NAMALWA (cell line): ENCODE measurements around the gene IL24.

Source experiments
- DNase-seq: peaks from one replicate; pipeline ENCODE4 v3.0.0-alpha.2; 2015; ENCODE audit warnings: low spot score

The IL24 gene

DNA sequence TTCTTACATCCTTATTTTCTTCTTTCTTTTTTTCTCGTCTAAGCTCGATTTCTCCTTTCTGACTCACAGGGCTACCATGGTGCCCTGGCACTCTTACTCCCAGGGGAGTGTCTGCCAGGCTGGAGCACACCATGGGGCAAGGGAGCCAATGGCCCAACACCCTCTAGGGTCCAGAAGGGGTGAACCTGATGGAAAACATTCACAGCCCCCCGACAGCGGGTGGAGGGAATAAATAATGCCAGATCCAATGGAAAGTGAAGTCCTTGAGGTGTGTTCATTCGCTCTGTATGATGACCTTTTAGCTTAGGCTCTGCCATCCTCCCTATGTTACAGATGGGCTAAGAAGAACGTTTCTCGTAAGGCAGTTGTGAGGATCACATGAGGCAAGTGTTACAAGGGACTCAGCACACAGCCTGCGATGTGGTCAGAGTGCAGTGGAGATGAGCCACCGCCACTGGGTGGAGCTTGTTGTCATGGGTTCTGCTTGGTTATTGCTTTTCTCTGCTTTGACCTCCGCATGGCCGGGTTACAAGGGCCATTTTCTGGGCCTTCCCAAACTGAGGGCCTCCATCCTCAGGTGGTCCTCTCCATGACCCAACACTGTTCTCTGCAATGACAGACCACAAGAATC is 28.0 kb downstream of the IL24 start:
- DNase-seq: peak; percentile 90

DNA sequence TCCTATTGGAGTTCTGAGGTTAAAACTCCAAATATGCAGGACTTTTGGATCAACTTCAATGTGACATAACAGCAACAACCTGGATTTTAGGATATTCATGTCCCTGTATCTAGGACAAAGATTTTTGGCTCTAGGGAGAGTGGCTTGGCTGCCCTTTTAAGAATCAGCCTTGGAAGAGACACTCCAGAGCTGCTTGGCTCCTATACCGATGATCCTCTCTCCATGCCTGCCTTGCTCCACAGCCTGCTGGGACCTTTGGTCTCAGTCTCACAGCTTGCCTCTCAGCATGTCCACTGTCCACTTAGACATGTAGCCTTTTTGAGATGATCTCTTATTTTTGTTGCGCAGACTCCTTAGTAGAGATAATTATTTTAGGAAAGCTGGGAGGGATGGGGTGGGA is 29.0 kb downstream of the IL24 start:
- DNase-seq: no peak

DNA sequence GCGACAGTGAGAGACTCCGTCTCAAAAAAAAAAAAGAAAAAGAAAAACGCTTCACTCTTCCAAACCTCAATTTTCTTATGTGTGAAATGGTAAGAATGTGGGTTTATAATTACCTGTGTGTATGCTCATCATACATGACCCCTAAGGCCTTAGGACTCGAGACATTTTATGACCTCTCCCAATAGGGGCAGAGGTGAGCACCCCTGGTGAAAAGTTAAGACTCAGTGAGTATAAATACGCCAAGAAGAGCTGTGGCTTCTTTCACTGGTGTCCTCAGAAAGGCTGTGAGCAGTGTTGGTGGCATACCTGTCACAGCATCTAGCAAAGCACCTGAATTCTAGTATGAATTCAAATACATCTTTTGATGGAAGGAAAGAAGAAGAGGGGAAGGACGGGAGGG is 32.3 kb downstream of the IL24 start:
- DNase-seq: peak; percentile 62

DNA sequence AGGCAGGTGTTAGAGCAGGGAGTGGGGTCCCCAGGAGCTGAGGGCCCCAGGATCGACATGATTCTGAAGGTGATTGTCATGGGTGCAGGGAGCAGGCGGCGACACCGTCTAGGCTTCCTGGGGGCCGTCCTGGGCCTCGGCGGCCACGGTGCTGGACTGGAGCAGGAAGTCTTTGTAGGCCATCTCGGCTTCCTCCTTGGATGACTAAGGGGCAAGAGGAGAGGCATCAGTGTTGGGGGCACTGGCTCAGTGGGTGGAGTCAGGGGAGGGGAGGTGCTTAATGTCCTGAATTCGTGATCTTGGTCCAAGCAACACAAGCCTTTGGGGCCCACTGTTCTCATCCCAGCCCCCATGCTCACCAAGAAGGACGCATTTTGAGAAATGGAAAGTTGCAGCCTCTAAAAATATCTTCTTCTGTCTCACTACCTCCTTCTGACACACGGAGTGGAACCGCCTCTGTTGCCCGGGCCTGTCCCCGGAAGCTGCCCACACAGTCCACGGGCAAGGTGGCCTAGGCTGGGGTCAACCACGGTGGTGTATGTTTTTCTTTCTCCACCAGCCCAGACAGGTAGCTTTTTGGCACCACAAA is 33.1 kb downstream of the IL24 start:
- peak; percentile 46 for DNase-seq

DNA sequence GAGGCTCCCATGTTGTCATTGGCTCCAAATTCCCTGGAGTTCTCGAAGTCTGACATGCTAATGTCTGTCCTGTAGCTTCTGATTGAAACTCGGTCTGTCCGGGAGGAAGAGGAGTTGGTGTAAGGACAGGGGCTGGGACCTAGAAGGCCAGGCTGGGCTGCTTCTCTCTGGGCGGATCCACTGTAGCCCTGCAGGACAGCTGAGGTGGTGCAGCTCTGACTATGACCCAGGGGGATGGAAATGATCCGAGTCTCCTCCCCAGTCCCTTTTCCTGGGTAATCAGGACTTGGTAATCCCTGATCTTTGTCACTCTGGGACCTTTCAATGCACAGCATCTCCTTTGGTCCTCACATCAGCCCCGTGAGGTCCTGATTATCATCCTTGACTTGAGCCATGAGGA is 34.5 kb downstream of the IL24 start:
- DNase-seq: no peak

DNA sequence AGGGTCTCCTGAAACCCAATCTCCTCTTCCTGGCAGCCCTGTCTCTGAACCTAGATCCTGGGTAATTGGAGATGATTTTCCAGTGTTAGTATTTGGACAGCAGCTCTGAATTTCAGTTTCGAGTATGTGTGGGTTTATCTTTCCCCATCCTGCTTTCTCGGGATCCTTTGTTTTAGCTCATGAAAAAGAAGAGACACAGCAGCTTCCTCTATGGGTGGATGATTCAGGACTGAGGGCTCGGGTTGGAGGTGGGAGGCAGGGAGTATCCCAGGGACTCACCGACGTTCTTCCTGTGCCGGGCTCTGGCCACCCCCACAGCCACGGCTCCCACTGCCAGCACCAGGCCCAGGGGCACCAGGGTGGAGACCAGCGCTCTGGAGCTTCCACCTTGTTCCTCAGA is 34.9 kb downstream of the IL24 start:
- no peak for DNase-seq

DNA sequence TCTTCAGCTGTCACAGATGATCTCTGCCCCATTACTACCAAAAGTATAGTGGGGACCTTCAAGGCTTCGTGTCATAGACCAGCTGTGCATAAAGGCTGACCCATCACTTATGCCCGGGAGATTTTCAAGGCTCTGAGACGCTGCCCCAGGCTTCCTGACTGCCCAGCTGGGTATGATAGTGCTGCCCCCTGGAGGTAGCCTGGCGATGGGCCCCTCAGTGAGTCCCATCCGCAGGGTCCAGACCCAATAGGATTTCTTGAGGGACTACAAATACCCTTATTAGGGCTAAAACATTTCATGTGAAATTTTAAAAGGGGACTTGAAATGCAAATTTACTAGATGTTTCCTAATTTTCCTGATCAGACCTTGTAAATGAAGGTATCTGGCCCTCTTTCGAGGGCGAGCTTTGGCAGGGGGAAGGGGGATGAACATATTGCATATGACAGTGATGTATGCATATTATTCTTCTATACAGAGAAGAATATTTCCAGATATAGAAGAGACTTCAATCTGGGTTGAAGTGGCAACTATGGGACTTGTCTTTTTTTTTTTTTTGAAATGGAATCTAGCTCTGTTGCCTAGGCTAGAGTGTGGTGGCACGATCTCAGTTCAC is 36.2 kb downstream of the IL24 start:
- DNase-seq: peak; percentile 61

DNA sequence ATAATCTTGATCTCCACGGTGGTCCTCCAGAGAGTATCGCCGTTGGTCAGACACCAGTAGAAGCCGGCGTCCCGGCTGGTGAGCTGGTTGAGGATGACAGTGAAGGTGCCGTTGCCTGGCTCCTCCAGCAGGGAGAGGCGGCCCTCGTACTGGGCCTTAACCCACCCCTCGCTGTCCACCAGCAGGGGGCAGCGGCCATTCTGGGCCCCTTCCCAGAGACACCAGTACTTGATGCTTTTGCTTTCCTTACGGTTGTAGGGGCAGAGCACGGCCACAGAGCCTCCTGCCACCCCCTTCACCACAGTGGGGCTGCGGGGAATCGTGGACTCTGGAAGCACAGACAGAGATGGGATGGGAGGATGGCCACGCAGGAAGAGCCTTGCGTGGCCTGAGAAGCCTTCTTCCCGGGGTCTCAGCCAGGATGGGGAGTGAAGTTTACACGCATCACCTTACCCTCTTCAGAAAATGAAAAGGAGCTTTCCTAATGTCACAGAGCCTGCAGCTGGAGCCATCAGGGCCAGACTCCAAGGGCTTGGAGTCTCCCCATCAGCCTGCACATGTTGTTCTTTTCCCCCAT is 38.3 kb downstream of the IL24 start:
- peak; percentile 46 for DNase-seq

DNA sequence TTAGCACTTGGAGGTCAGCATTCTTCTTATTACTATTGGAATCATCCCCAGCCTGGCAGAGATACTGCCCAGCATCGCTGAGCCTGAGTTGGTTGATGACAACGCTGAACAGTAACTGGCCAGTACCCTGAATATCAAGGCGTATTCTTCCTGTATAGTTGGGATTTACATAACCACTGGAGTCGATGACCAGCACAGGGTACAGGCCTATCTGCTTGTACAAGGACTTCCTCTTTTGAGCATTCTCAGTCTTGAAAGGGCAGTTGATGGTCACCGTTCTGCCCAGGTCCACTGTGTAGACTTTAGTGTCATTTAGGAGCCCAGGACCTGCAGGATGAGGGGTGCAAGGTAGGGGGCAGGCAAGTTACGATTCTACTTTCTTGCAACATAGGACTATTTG is 40.2 kb downstream of the IL24 start:
- DNase-seq: no peak

DNA sequence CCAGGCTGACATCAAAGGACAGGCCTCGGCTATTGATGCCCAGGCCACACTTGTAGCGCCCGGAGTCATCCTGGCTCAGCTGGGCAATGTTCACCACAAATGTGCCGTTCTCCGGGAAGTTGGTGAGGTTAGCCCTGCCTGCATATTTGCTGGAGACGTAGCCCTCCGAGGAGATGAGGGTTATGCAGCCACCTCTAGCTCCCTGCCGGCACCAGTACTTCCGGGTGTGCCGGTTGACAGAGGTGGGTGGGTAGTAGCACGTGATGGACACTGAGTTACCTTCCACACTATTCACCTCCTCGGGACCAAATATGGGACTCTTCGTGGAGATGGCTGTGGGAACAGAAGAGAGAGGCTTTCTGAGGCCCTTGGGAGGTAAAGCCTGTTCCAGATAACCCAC is 41.9 kb downstream of the IL24 start:
- no peak for DNase-seq

DNA sequence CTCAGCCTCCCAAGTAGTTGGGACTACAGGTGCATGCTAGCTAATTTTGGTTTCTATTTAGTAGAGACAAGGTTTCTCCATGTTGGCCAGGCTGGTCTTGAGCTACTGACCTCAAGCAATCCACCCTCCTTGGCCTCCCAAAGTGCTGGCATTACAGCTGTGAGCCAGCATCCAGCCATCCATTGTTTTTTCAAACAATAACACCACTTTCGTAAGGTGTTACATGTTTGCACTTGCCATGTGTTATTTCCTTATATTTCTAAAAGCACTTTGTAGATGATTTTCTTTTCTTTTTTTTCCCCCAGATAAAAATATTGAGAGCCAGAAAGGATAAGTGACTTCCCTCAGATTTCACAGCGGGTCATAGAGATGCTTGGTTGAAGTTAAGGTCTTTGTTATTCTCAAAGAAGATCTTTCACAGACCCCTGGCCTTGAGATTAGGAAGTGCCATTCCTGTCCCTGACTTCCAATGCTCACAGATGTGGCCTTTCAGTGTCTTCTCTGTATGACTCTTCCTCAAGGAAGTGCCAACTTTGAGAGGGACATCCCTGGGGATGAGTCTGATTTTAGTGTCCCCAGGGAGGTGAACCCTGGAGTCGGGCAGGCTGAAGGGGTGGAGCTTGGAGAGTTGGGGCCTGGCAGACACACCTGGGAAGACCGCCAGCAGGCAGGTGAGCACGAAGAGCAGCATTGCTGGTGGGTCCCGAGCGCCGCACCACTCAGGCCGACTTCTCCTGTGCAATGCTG is 42.8 kb downstream of the IL24 start:
- no peak for DNase-seq

DNA sequence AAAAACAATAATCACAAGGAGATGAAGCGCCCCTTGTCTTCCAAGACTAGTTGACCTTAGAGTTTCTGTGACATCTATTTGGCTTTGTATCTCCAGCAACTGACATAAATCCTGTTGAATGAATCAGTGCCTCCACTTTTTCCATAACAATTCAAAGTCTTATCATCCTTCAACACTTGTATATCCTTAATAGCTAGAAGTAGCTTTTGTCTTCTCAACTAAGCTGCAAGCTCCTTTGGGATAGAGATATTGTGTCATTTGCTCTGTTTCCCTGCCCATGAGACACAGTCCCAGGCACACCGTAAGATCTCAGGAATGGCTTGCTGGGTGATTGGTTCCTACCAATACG is 43.3 kb downstream of the IL24 start:
- DNase-seq: no peak

DNA sequence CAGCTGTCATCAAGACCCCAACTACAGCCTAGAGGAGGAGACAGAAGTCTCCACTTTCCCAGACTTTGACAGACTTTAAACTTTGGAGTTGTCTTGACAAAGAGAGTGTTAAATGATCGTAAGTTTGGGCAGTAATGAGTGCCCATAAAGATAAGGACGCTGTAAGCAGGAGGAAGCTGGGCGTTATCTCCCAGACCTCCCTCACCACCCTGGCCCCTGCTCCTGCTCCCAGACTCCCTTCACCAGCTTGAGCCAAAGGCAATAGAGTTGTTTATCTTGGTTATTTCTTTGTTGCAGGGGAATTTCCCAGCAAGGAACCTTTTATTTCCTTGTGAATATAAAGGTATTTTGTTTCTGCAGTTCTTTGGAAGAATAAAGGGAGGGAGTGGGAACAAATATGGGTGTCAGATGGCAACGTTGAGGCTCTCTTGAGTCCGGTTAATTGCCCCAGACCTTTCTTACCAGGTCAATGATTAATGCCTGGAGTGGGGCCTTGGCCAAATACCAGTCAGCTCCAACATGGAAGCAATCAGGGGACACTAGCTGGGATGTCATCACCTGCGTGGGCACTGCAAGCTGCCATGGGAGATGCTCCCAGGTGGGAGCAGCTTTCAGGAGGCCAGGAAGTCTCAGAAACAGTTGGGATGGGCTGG is 44.6 kb downstream of the IL24 start:
- no peak for DNase-seq

DNA sequence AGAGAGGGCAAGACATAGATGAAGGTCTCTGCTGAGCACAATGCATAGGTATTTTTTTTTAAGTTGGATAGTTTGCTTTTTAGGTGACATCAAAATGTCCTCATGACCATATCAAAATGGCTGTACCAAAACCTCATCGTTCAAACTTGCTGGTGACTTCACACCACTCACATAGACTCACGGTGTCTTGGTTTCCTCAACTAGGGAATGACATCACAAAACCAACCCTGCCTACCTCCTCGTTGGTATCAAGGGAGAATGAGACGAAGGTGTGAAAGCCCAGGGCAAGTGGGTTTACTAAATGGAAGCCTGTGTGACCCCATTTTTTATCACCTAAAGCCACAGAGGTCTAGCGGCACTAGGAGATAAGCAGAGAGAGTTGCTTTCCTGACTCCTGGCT is 47.5 kb downstream of the IL24 start:
- no peak for DNase-seq

DNA sequence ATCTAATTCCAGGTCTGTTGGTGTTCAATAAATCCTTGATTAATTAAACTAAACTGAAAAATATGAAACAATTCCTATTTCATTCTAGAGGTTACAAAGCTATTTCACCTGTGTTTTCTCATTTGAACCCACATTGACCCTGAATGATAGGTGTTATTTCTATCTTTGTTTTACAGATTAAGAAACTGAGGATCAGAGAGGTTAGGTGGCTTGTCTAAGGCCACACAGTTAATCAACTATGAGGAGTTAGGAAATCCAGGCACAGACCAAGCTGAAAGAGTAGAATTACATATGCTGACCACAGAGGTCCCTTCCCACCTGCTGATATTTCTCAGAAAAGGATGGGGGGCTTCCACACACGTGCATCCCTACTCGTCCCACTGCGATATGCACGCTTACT is 48.5 kb downstream of the IL24 start:
- DNase-seq: no peak

DNA sequence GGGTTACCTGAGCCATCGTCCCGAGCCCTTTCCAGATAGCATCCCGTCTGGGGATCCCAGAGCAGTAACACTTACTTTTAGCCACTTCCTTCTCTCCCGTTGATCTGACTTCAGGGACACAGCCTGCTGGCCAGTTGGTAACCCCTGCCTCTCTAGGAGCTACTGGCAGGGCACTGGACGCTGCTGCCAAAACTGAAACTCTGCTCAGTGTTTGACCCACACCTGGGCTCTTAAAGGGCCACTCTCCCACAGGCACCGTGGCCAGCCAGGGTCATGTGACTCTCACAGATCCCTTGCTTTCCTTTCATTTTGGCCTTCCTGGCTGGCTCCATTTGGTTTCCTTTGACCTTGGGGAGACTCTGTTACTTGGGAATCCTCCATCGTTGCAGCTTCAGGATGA is 49.0 kb downstream of the IL24 start, which contains the start of gene PIGR:
PIGR (minus strand) TSS at position 206 of the 400 bp plus-strand sequence. CDS start 5,935 bp downstream, outside the sequence.
- no peak for DNase-seq

DNA sequence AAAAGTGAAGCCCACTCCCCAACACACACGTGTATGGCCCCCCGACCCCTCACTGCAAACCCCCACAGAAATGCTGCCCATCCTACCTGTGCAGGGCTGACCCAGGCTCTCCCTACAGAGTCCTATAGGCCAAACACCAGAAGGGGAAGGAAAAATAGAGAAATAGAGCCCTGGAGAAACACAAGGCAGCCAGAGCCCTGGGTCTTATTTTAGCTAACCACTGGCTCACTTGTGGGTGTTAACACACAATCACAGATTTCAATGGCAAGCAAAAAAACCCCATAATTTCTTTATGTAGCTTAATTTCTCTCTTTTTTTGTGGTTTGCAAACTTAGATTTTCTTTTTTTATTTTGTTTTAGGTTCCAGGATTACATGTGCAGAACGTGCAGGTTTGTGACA is 50.0 kb downstream of the IL24 start:
- DNase-seq: no peak

DNA sequence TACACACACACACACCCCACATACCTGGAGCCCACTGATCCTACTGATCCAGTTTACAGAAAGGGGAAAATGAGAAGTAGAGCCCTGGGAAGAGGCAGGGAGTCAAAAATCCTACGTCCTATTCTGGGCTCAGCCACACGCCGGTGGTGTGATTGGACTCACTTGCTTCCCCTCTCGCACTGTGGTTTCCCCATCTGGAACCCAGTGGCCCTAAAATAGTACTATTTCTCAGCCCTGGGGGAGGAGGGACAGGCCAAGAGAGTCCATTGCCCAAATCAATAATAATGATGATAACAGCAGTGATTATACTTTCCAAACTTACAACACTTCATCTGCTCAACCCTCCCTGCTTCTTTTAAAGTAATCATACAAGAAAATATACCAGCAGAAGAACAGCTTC is 52.0 kb downstream of the IL24 start:
- DNase-seq: no peak

DNA sequence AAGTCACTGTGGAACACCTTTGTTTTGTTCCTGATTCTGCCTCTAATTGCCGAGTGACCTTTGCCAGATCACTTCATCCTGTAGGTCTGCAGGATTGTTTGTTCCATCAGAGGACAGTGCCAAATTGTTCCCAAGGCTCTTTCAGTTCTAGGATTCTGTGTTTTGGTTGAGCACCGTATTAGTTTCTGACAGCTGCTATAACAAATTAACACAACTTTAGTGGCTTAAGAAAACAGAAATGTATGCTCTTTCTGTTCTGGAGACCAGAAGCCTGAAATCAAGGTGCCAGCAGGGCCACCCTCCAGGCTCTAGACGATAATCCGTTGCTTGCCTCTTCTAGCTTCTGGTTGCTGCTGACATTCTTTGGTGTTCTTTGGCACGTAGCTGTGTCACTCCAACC is 52.4 kb downstream of the IL24 start:
- DNase-seq: no peak

DNA sequence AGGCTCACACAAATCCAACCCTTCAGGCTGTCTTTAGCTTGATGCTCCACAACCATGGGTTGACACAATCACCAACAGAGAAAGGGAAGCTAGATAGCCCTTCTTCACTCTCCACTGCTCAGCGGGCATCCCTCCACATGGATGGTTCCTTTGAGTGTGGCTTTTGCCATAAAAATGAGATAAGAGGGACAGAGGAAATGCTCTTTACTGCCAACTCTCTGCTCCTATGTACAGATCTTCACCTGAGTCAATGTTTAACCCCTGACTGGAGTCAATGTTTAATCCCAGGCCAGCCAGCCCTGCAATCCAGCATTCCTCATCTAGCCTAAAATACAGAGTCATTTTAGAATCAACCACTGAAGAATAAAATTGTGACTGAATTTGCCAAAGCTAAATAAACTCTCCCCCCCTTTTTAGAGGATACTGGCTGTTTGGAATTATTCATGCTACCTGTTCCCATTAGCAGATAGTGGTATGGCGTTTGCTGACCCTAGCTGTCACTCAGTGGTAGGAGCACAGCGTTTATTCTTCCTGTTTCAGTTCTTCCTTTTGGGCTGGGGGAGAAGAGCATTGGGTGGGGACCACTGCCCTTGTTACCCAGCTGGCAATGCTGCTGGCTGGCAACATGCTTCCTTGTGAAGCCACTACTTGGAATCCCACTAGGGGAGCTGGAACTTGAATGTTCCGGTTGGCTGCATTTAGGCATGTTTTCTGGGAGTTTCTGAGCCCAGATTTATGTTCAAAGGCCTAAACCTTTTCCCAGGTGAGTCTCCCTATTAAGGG is 54.3 kb downstream of the IL24 start:
- DNase-seq: no peak

DNA sequence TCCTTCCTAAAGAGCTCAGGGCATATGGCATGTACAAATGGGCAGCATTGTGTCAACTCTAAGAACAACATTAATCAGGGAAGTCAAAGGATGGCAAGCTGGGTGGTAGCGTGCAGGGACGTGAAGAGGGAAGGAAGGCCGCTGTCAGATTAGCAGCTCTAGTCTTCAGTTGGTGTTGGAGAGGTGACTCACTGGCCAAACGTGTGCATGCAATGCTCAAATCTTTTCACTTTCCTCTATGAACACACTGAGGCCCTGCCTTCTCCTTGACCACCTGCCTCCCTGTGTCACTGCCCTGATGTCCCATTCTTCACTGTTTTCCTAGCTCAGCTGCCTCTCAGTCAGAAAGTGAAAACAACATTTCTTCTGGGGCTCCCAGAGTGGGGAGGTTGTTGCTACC is 54.9 kb downstream of the IL24 start:
- no peak for DNase-seq

DNA sequence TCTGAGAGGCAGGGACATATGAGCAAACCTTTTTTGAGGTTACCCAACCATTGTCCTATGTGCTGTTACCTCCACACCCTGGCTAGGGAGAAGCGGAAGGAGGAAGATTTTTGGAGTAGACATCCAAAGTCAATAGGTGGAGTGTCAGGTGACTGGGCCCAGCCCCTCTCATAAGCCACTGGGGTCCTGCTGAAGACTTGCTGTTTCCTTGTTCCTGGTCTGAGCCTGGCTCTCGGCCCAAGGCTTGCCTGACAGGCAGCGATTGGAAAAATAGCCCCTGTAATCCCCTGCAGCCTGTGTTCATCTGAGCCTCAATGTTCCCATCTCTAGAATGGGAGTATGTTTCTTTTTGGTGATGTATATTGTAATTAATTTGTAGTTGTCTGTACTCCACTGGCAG is 55.9 kb downstream of the IL24 start:
- no peak for DNase-seq
